H1 (cell line): ENCODE data around the gene ANLN. TPM values are rescaled to one million over a fixed set of nuclear protein-coding genes. Genes with fewer than 3 reads are reported as not detected.

ENCODE experiments used
- CTCF ChIA-PET: fragments of 300-600 bp; sonication (Branson Sonifier 250); formaldehyde crosslinking; loops from one replicate; lab custom pipeline; 2021; ENCODE audit not compliant: partially characterized antibody; lab: Charles Lee
- POLR2A ChIA-PET: fragments of 300-600 bp; sonication (Branson Sonifier 250); formaldehyde crosslinking; loops from one replicate; lab custom pipeline; 2021; ENCODE audit warnings: inconsistent platforms; ENCODE audit not compliant: partially characterized antibody; lab: Charles Lee
- DNase-seq, 2 experiments: peaks; one replicate each; pipeline versions ENCODE4 v3.0.0 to v3.0.0-alpha.2; 2010 to 2022; ENCODE audit warnings: low spot score in 2 of 2, low read depth in 1 of 2, mixed read lengths in 1 of 2
- FAIRE-seq: peaks from 2 replicates; lab custom pipeline; 2011; peaks lifted over from hg19 to GRCh38; lab: Jason Lieb, UNC
- H2AFZ ChIP-seq: 2 replicates; pipeline ENCODE4 v1.8.1; 2012; ENCODE audit warnings: low read length, inconsistent platforms
- H2AK5ac ChIP-seq: 2 replicates; pipeline ENCODE4 v1.6.1; 2013; ENCODE audit warnings: low read depth, low read length
- H2BK120ac ChIP-seq: replicated peaks from 2 replicates; pipeline ENCODE3; 2013; ENCODE audit warnings: low read depth, low read length, inconsistent platforms
- H2BK12ac ChIP-seq: 2 replicates; pipeline ENCODE4 v1.6.1; 2013; ENCODE audit warnings: low read depth, low read length
- H2BK15ac ChIP-seq: 2 replicates; pipeline ENCODE4 v1.6.1; 2013; ENCODE audit warnings: low read length
- H2BK20ac ChIP-seq: 2 replicates; pipeline ENCODE4 v1.6.1; 2013; ENCODE audit warnings: low read length
- H2BK5ac ChIP-seq: 2 replicates; pipeline ENCODE4 v1.6.1; 2013; ENCODE audit warnings: low read depth, low read length
- H3K14ac ChIP-seq: 2 replicates; pipeline ENCODE4 v1.6.1; 2013; ENCODE audit warnings: inconsistent platforms; ENCODE audit not compliant: insufficient read length
- H3K18ac ChIP-seq: 2 replicates; pipeline ENCODE4 v1.6.1; 2013; ENCODE audit warnings: low read length; ENCODE audit errors: extremely low read depth
- H3K23ac ChIP-seq: 2 replicates; pipeline ENCODE4 v1.6.1; 2013; ENCODE audit warnings: inconsistent platforms; ENCODE audit not compliant: insufficient read length
- H3K23me2 ChIP-seq: 2 replicates; pipeline ENCODE4 v1.6.1; 2013; ENCODE audit warnings: low read depth, low read length
- H3K27ac ChIP-seq: 2 replicates; pipeline ENCODE4 v1.6.1; 2011; ENCODE audit warnings: low read depth, low read length, inconsistent platforms
- H3K27me3 ChIP-seq, 4 experiments: replicated peaks in 1 of 4; 1 replicate in 1 of 4; 2 replicates in 3 of 4; pipeline versions ENCODE4 v1.6.1 to v1.8.1; 2011 to 2013; ENCODE audit warnings: low read length in 3 of 4, mild to moderate bottlenecking in 3 of 4, inconsistent platforms in 2 of 4, mixed read lengths in 2 of 4, moderate library complexity in 1 of 4; ENCODE audit not compliant: control insufficient read depth in 3 of 4, insufficient read depth in 3 of 4; ENCODE audit errors: extremely low read depth in 1 of 4
- H3K36me3 ChIP-seq, 4 experiments: 2 replicates each; pipeline versions ENCODE4 v1.6.1 to v1.8.1; 2011 to 2013; ENCODE audit warnings: mild to moderate bottlenecking in 4 of 4, low read length in 3 of 4, moderate library complexity in 2 of 4, control low read depth in 1 of 4, inconsistent platforms in 1 of 4; ENCODE audit not compliant: insufficient read depth in 4 of 4, control insufficient read depth in 2 of 4
- H3K4ac ChIP-seq: replicated peaks from 2 replicates; pipeline ENCODE3; 2013; ENCODE audit warnings: low read length, low read depth, mixed read lengths, inconsistent platforms; ENCODE audit not compliant: insufficient read length
- H3K4me1 ChIP-seq, 4 experiments: replicated peaks in 1 of 4; 1 replicate in 1 of 4; 2 replicates in 3 of 4; pipeline versions ENCODE4 v1.6.1 to v1.8.1; 2011 to 2013; ENCODE audit warnings: low read length in 3 of 4, inconsistent platforms in 2 of 4, mixed read lengths in 1 of 4; ENCODE audit not compliant: insufficient read depth in 4 of 4, control insufficient read depth in 3 of 4
- H3K4me2 ChIP-seq, 2 experiments: 2 replicates each; pipeline versions ENCODE4 v1.6.1 to v1.8.1; 2011 to 2013; ENCODE audit warnings: low read depth in 2 of 2, low read length in 2 of 2, control low read depth in 1 of 2, inconsistent platforms in 1 of 2, mild to moderate bottlenecking in 1 of 2; ENCODE audit not compliant: insufficient read depth in 1 of 2
- H3K4me3 ChIP-seq, 4 experiments: fragments of 200-600, 300-600 bp in 1 of 4; sonication (generic), shearing (Covaris generic), sonication (Bioruptor Twin) in 1 of 4; 2 replicates each; pipeline versions ENCODE4 v1.5.1 to v1.8.1; 2011 to 2016; ENCODE audit warnings: low read length in 4 of 4, low read depth in 3 of 4, control low read depth in 2 of 4, inconsistent platforms in 2 of 4, mild to moderate bottlenecking in 2 of 4, mixed read lengths in 1 of 4, moderate library complexity in 1 of 4; ENCODE audit not compliant: insufficient read depth in 2 of 4; ENCODE audit errors: extremely low read depth in 1 of 4
- H3K56ac ChIP-seq: replicated peaks from 2 replicates; pipeline ENCODE3; 2013; ENCODE audit warnings: low read depth, mild to moderate bottlenecking, mixed read lengths, low read length, inconsistent platforms; ENCODE audit not compliant: insufficient read length
- H3K79me1 ChIP-seq: 2 replicates; pipeline ENCODE4 v1.6.1; 2013; ENCODE audit warnings: low read depth, low read length, control low read depth
- H3K79me2 ChIP-seq, 2 experiments: 2 replicates each; pipeline versions ENCODE4 v1.6.1 to v1.8.1; 2012 to 2013; ENCODE audit warnings: low read length in 2 of 2, mild to moderate bottlenecking in 2 of 2, inconsistent platforms in 1 of 2; ENCODE audit not compliant: insufficient read depth in 2 of 2, control insufficient read depth in 1 of 2
- H3K9ac ChIP-seq, 4 experiments: replicated peaks in 1 of 4; 1 replicate in 1 of 4; 2 replicates in 3 of 4; pipeline versions ENCODE4 v1.6.1 to v1.8.1; 2011 to 2013; ENCODE audit warnings: low read depth in 3 of 4, low read length in 3 of 4, control low read depth in 2 of 4, mild to moderate bottlenecking in 2 of 4, moderate library complexity in 2 of 4, inconsistent platforms in 1 of 4; ENCODE audit errors: extremely low read depth in 1 of 4
- H3K9me3 ChIP-seq, 2 experiments: 2 replicates each; pipeline versions ENCODE4 v1.6.1 to v1.8.1; 2012 to 2013; ENCODE audit warnings: mild to moderate bottlenecking in 2 of 2, moderate library complexity in 2 of 2, control low read depth in 1 of 2, inconsistent platforms in 1 of 2, low read depth in 1 of 2, low read length in 1 of 2, mixed read lengths in 1 of 2; ENCODE audit not compliant: insufficient read depth in 2 of 2
- H4K20me1 ChIP-seq, 2 experiments: replicated peaks in 1 of 2; 2 replicates each; pipeline versions ENCODE3 to v1.8.1; 2011 to 2013; ENCODE audit warnings: inconsistent platforms in 2 of 2, low read length in 2 of 2, mild to moderate bottlenecking in 1 of 2; ENCODE audit not compliant: insufficient read depth in 2 of 2, control insufficient read depth in 1 of 2
- H4K5ac ChIP-seq: 2 replicates; pipeline ENCODE4 v1.6.1; 2013; ENCODE audit warnings: low read length, low read depth, mixed read lengths, inconsistent platforms; ENCODE audit not compliant: insufficient read length
- H4K8ac ChIP-seq: 2 replicates; pipeline ENCODE4 v1.8.0; 2013; ENCODE audit warnings: mild to moderate bottlenecking, moderate library complexity, low read length, inconsistent platforms; ENCODE audit not compliant: insufficient read depth; ENCODE audit errors: extremely low read depth
- H4K91ac ChIP-seq: replicated peaks from 2 replicates; pipeline ENCODE3; 2013; ENCODE audit warnings: low read length, mixed read lengths, inconsistent platforms; ENCODE audit not compliant: insufficient read length
- ASH2L ChIP-seq: fragments of 200-600, 300-600 bp; sonication (generic); IDR thresholded peaks from one replicate; pipeline ENCODE4 v1.7.1; 2017; ENCODE audit warnings: low read length
- ATF3 ChIP-seq: IDR thresholded peaks from 2 replicates; pipeline ENCODE4 v1.6.1; 2011; ENCODE audit warnings: low read depth, mild to moderate bottlenecking, low read length; ENCODE audit not compliant: insufficient read depth
- BACH1 ChIP-seq: IDR thresholded peaks from 2 replicates; pipeline ENCODE4 v1.6.1; 2012; ENCODE audit warnings: low read length, improper control_type of control experiment
- CEBPB ChIP-seq: IDR thresholded peaks from 2 replicates; pipeline ENCODE4 v1.6.1; 2012; ENCODE audit warnings: low read depth, low read length
- CREB1 ChIP-seq: IDR thresholded peaks from 2 replicates; pipeline ENCODE4 v1.6.1; 2012; ENCODE audit warnings: inconsistent platforms
- GABPA ChIP-seq: IDR thresholded peaks from 2 replicates; pipeline ENCODE4 v1.6.1; 2011; ENCODE audit warnings: mild to moderate bottlenecking, low read length, moderate library complexity, borderline replicate concordance; ENCODE audit not compliant: insufficient read depth
- HDAC6 ChIP-seq: IDR thresholded peaks from one replicate; pipeline ENCODE4 v1.7.1; 2012; ENCODE audit warnings: low read depth, mild to moderate bottlenecking, inconsistent platforms, low read length, moderate library complexity
- POLR2A ChIP-seq, 2 experiments: IDR thresholded peaks; 1 replicate in 1 of 2; 2 replicates in 1 of 2; pipeline ENCODE4 v1.6.1; 2011; ENCODE audit warnings: low read depth in 2 of 2, low read length in 2 of 2, mild to moderate bottlenecking in 2 of 2; ENCODE audit errors: control extremely low read depth in 1 of 2
- RAD21 ChIP-seq, 2 experiments: IDR thresholded peaks in 1 of 2; conservative IDR thresholded peaks in 1 of 2; 2 replicates each; pipeline ENCODE4 v1.6.1; 2011; ENCODE audit warnings: low read depth in 2 of 2, low read length in 2 of 2, improper control_type of control experiment in 1 of 2, inconsistent platforms in 1 of 2, mild to moderate bottlenecking in 1 of 2, moderate library complexity in 1 of 2
- RBBP5 ChIP-seq: IDR thresholded peaks from 2 replicates; pipeline ENCODE4 v1.7.1; 2012; ENCODE audit warnings: low read depth, mild to moderate bottlenecking, inconsistent platforms, low read length, moderate library complexity, borderline replicate concordance
- SIX5 ChIP-seq: IDR thresholded peaks from 2 replicates; pipeline ENCODE4 v1.6.1; 2011; ENCODE audit warnings: mild to moderate bottlenecking, low read depth, low read length
- SRF ChIP-seq: IDR thresholded peaks from 2 replicates; pipeline ENCODE4 v1.6.1; 2011; ENCODE audit warnings: mild to moderate bottlenecking, low read depth, low read length, moderate library complexity
- TAF1 ChIP-seq: IDR thresholded peaks from 2 replicates; pipeline ENCODE4 v1.6.1; 2011; ENCODE audit warnings: mild to moderate bottlenecking, low read depth, low read length
- ZNF274 ChIP-seq: IDR thresholded peaks from 2 replicates; pipeline ENCODE4 v1.7.0; 2012; ENCODE audit warnings: low read length, borderline replicate concordance; ENCODE audit errors: extremely low read depth
- WGBS, 2 experiments: shearing (Covaris generic) in 1 of 2; methylation state at CpG; one replicate each; pipeline versions ENCODE4 v1.1.6 to v1.1.7; 2013 to 2015; ENCODE audit warnings: low lambda C conversion rate in 2 of 2, mixed read lengths in 2 of 2, inconsistent platforms in 1 of 2, low coverage in 1 of 2, missing lambda C conversion rate in 1 of 2; ENCODE audit not compliant: insufficient replicate concordance in 2 of 2, insufficient coverage in 1 of 2, insufficient read length in 1 of 2; ENCODE audit errors: extremely low coverage in 1 of 2, missing lambda C conversion rate in 1 of 2; 5-methylcytosine and 5-hydroxymethylcytosine counted together
- polyA plus RNA-seq, 7 experiments: library from polyadenylated mRNA; depleted of rRNA in 3 of 7; stranded (reverse) in 5 of 7; unstranded in 2 of 7; fragments of >200 nt in 5 of 7; fragments of 200-250 nt in 2 of 7; gene quantifications; 1 replicate in 5 of 7; 2 replicates in 1 of 7; 4 replicates in 1 of 7; pipeline versions ENCODE4 v1.2.1 to v1.2.3, GENCODE V29; 2011 to 2013; ENCODE audit warnings: missing spikeins in 2 of 7, mixed read lengths in 2 of 7
- total RNA-seq: library from RNA; stranded (reverse); fragmentation: NEBNext Ultra II Directional; extraction: Animal tissue kit (Norgen Biotek cat#: 25700); gene quantifications from 2 replicates; pipeline ENCODE4 v1.2.1, GENCODE V29; 2021

ANLN gene
- total and polyA plus RNA-seq, 2 of the 8 experiments (the other 6 are each of a cell fraction or from before 2014, with no cell fraction given): 18.5 to 90.1 TPM

GRCh38 chr7:36422072-36422471 lies 32.4 kb downstream of the ANLN start:
- no peaks in the 10 kb centered on the region for H3K79me1 ChIP-seq
- 91% methylated on average over 3 of the region's 3 CpGs; no CpG with 5 or more reads in 1 of the 2 experiments for WGBS, 2 experiments
- no peak overlapping the region for H2BK15ac ChIP-seq
- H2BK20ac ChIP-seq: no peak overlapping the region
- no peak overlapping the region for H3K14ac ChIP-seq
- no peaks in the 10 kb centered on the region for H3K79me2 ChIP-seq
- FAIRE-seq (no peak), DNase-seq (no peak)
- no peaks in the 10 kb centered on the region for H3K9me3 ChIP-seq
- H3K4me3 ChIP-seq: no peak overlapping the region
- H3K4me1 ChIP-seq: no peaks in the 10 kb centered on the region
- H2BK120ac ChIP-seq: no peak overlapping the region
- H4K8ac ChIP-seq: no peak overlapping the region
- H3K4me2 ChIP-seq: no peak overlapping the region
- no peak overlapping the region for H2AFZ ChIP-seq
- H3K36me3 ChIP-seq: peaks cover 15 to 84% (median 32%) of the 10 kb centered on the region in 4 experiments
- H3K4ac ChIP-seq: no peak overlapping the region
- no peak overlapping the region for H4K5ac ChIP-seq
- H3K9ac ChIP-seq: no peak overlapping the region
- no peak overlapping the region for H2BK5ac ChIP-seq
- no peak overlapping the region for H3K27ac ChIP-seq
- no peak overlapping the region for H3K18ac ChIP-seq
- H3K56ac ChIP-seq: no peak overlapping the region
- no peaks in the 10 kb centered on the region for H3K23me2 ChIP-seq
- H2BK12ac ChIP-seq: no peak overlapping the region
- peaks cover 0 to 1% (median 0%) of the 10 kb centered on the region in 4 experiments; a peak in 1 of 7 replicates for H3K27me3 ChIP-seq
- ChIA-PET POLR2A (no interaction called here), CTCF (interaction anchor here (1.6 kb wide), 1 partner anchor 19 kb away, joined by 6 read pairs; no protein-coding TSS in a partner anchor)
- H3K23ac ChIP-seq: no peak overlapping the region
- H2AK5ac ChIP-seq: no peak overlapping the region
- H4K20me1 ChIP-seq: no peaks in the 10 kb centered on the region
- H4K91ac ChIP-seq: no peak overlapping the region
- TF ChIP-seq CEBPB (no peak), POLR2A (IDR thresholded peaks at IDR 0.05; ENCODE audit: control extremely low read depth in 1 of 2, low read depth in 2 of 2, low read length in 2 of 2) (no peak), SIX5 (no peak), ZNF274 (no peak), BACH1 (no peak), ASH2L (no peak), TAF1 (no peak), ATF3 (no peak), RAD21 (IDR thresholded peaks at IDR 0.05 in 1 of 2, conservative IDR thresholded peaks at IDR 0.05 in 1 of 2; ENCODE audit: low read depth in 2 of 2, low read length in 2 of 2) (no peak), SRF (no peak), GABPA (no peak), CREB1 (no peak), HDAC6 (no peak), RBBP5 (no peak)
